Natural killer cell treated with Interleukin-12 subunit alpha and Interleukin-12 subunit beta and Interleukin-15 and Interleukin-18, amount 100 ng/mL, for 72 hours (primary cell): ENCODE measurements around the gene GOLGA1. TPM values are rescaled to one million over a fixed set of nuclear protein-coding genes. Genes with fewer than 3 reads are reported as not detected.
"Not testable (repeated sequence)": the region's sequence is repeated elsewhere in the genome, so short reads cannot be mapped to it uniquely, and the experiment has no call there.

Experiments used
- ATAC-seq, 2 donors: fragments of 150-1000 bp; cut with Tn5 transposase in 1 of 2; sonication (Bioruptor Pico), chemical (Tn5 transposase) in 1 of 2; 2 replicates each; pipeline ENCODE4 v1.10.0; 2021
- DNase-seq: peaks from one replicate; pipeline ENCODE4 v3.0.0; 2022; ENCODE audit warnings: low spot score
- H3K27ac Mint-ChIP-seq, 2 donors: 1 replicate in 1 of 2; 2 replicates in 1 of 2; pipeline ENCODE4 v1.8.0; 2022; ENCODE audit warnings: mixed read lengths in 2 of 2, mild to moderate bottlenecking in 1 of 2, moderate library complexity in 1 of 2
- H3K27me3 Mint-ChIP-seq, 2 donors: 1 replicate in 1 of 2; 2 replicates in 1 of 2; pipeline ENCODE4 v1.8.0; 2022; ENCODE audit warnings: mixed read lengths in 2 of 2
- H3K36me3 Mint-ChIP-seq: one replicate; pipeline ENCODE4 v1.8.0; 2022; ENCODE audit warnings: mixed read lengths
- H3K4me1 Mint-ChIP-seq, 2 donors: 1 replicate in 1 of 2; 2 replicates in 1 of 2; pipeline ENCODE4 v1.8.0; 2022; ENCODE audit warnings: low read depth in 2 of 2, mixed read lengths in 2 of 2, mild to moderate bottlenecking in 1 of 2
- H3K4me3 Mint-ChIP-seq: one replicate; pipeline ENCODE4 v1.8.0; 2022; ENCODE audit warnings: mixed read lengths
- H3K9me3 Mint-ChIP-seq: 2 replicates; pipeline ENCODE4 v1.8.0; 2022; ENCODE audit warnings: mixed read lengths
- total RNA-seq, 2 donors: library from RNA; stranded (reverse); gene quantifications; one replicate each; pipeline ENCODE4 v1.2.3, GENCODE V29; 2022

GOLGA1 gene, protein sequence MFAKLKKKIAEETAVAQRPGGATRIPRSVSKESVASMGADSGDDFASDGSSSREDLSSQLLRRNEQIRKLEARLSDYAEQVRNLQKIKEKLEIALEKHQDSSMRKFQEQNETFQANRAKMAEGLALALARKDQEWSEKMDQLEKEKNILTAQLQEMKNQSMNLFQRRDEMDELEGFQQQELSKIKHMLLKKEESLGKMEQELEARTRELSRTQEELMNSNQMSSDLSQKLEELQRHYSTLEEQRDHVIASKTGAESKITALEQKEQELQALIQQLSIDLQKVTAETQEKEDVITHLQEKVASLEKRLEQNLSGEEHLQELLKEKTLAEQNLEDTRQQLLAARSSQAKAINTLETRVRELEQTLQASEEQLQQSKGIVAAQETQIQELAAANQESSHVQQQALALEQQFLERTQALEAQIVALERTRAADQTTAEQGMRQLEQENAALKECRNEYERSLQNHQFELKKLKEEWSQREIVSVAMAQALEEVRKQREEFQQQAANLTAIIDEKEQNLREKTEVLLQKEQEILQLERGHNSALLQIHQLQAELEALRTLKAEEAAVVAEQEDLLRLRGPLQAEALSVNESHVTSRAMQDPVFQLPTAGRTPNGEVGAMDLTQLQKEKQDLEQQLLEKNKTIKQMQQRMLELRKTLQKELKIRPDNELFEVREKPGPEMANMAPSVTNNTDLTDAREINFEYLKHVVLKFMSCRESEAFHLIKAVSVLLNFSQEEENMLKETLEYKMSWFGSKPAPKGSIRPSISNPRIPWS
- 10 to 100 TPM; 22.1 to 22.6 TPM for total RNA-seq

DNA sequence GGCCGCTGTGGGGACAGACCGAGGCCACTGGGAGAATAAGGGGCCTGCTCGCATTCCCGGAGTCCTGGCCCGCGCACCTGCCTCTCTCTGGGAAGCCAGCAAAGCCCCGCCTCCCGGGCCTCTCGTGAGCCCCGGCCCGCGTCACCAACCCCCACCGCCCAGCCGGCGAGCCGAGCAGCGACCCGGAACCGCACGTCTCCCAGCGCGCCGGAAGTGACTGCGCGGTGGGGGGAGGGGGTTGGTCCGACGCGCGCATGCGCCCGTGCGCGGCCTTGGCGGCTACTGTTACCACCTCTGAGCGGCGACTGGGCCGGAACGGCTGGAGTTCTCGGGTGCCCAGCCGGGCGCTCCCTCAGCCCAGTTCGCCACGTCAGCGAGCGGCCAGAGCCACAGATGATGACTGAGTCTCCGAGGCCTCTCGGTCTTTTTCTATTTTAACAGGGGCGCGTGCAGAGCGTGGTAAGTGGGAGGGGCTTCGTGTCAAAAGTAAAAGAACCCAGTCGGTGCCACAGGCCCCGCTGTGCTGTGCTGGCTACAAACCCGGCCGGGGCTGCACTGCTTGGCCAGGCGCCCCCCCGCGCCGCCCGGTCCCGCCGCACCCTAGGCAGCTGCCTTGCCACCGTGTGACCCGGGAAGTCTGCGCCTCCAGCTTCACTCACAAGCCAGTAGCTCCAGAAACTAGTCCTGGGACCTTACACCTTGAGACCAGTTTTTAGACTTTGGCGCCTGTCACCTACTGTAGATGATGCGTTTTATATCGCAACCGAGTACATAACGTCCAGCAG lies at the start of gene GOLGA1:
Gene GOLGA1 (minus strand): TSS at position 190 of the 785 bp plus-strand sequence. CDS start 2,372 bp downstream, outside the sequence.
- peaks cover 9% of the 10 kb centered on the region for H3K36me3 Mint-ChIP-seq
- peak within 1 kb of the TSS; percentile 89 for H3K4me3 Mint-ChIP-seq
- ATAC-seq: peak; percentile 96 to 97
- DNase-seq: peak; percentile 96
- H3K27ac Mint-ChIP-seq: peak within 1 kb of the TSS; percentile 92 to 98
- no peaks in the 10 kb centered on the region for H3K27me3 Mint-ChIP-seq
- no peaks in the 10 kb centered on the region for H3K9me3 Mint-ChIP-seq
- peaks cover 23 to 30% of the 10 kb centered on the region in 2 donors for H3K4me1 Mint-ChIP-seq

DNA sequence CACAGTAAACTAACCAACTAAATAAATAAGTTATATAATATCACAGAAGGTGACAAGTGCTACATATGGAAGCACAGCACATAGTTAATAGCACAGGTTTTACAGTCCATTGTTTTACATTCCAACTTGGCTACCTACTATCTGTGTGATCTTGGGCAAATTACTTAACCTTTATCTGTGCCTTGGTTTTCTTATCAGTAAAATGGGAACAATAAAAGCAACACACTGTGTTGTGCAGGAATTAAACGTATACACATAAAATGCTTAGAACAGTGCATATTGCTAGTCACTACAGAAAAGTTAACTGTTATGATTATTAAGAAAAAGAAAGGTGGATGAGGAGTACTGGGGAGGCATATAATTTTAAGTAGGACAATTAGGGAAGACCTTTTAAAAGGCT lies 42.8 kb upstream of the GOLGA1 start:
- Mint-ChIP-seq H3K9me3 (no peaks in the 10 kb centered on the region), H3K27me3 (no peaks in the 10 kb centered on the region), H3K4me1 (no peaks in the 10 kb centered on the region), H3K4me3 (no peak overlapping the region), H3K36me3 (no peaks in the 10 kb centered on the region), H3K27ac (no peak overlapping the region)
- no peak for DNase-seq
- no peak for ATAC-seq

DNA sequence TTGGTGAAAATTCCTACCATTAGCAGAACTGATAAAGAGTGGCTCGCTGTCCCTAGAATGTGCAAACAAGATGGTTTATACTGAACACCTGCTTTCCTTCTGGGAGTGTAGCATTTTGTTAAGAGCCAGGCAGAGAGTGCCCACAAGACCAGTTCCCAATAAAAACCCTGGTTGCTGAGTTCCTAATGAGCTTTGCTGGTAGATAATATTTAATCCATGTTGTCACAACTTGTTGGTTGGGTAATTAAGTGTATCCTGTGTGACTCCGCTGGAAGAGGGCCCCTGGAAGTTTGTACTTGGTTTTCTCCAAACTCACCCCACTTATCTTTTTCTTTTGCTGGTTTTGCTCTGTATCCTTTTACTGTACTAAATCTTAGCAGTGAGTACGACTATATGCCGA lies 39.5 kb upstream of the GOLGA1 start:
- DNase-seq (no peak), ATAC-seq (no peak)
- Mint-ChIP-seq H3K4me3 (no peak overlapping the region), H3K9me3 (no peaks in the 10 kb centered on the region), H3K27me3 (no peaks in the 10 kb centered on the region), H3K27ac (no peak overlapping the region), H3K36me3 (no peaks in the 10 kb centered on the region), H3K4me1 (peaks cover 0 to 2% of the 10 kb centered on the region in 2 donors)

DNA sequence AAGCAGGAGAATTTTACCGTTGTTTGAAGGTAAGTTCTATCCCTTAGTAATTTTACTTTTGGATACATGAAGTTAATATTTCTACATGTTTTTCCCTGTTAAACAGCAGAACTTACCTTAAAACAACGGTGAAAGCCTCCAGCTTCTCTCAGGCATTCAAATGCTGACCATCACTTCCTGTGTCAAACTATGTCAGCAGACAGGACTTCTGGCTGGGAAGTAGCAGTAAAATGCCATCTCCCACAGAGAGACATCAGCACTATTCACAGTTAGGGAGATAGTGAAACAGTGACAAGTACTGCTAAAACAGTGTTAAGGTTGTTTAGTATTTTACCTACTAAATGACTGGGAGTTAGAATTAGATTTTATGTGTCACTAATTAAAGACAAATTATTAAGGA lies 34.2 kb upstream of the GOLGA1 start:
- Mint-ChIP-seq H3K27ac (peak overlapping the region; percentile 61 to 82), H3K9me3 (no peaks in the 10 kb centered on the region), H3K27me3 (no peaks in the 10 kb centered on the region), H3K36me3 (no peaks in the 10 kb centered on the region), H3K4me3 (no peak overlapping the region), H3K4me1 (peaks cover 9 to 10% of the 10 kb centered on the region in 2 donors)
- ATAC-seq: no peak
- DNase-seq: no peak

DNA sequence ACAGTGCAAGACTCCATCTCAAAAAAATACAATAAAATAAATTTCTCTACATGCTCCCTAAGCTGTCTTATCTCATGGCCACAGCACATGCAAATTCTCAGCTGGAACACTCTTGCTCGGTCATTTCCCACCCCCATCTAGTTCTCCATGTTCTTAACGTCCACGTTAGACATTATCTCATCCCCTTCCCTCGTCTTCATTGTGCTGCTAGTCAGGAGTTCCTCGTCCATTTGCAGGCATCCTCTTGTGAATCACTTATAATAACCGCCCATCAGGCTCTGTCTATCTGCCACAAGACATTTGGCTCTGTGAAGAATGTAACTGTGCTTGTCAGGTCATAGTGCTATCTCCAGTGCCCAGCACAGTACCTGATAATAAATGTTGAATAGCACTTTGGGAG lies 32.9 kb upstream of the GOLGA1 start:
- peaks cover 9 to 10% of the 10 kb centered on the region in 2 donors for H3K4me1 Mint-ChIP-seq
- DNase-seq: no peak
- H3K27me3 Mint-ChIP-seq: no peaks in the 10 kb centered on the region
- no peaks in the 10 kb centered on the region for H3K36me3 Mint-ChIP-seq
- H3K27ac Mint-ChIP-seq: no peak overlapping the region
- H3K9me3 Mint-ChIP-seq: no peaks in the 10 kb centered on the region
- H3K4me3 Mint-ChIP-seq: no peak overlapping the region
- no peak for ATAC-seq

DNA sequence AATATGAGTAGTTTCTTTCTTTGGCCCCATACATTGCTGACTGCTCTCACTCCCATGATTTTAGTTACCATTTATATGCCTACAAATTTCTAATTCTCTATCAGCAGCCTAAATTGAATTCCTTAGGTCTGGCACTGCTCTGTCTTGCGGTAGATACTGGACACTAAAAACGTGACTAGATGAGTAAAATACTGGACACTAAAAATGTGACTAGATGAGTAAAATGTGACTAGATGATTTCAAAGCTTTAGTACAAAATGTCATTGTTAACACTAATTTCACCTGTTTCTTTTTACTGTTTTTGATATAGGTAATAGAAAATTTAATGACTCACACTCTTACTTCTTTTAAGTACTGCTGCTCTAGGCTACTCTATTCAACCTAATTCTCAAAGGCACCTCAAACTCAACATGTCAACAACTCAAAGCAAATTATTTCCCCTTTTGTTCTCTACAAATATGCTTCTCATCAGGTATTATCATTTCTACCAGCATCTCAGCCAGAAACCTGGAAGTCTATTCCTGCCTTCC lies 31.4 kb upstream of the GOLGA1 start:
- Mint-ChIP-seq H3K4me3 (no peak overlapping the region), H3K36me3 (no peaks in the 10 kb centered on the region), H3K27ac (no peak overlapping the region), H3K9me3 (no peaks in the 10 kb centered on the region), H3K4me1 (peaks cover 9 to 10% of the 10 kb centered on the region in 2 donors), H3K27me3 (no peaks in the 10 kb centered on the region)
- ATAC-seq: no peak
- no peak for DNase-seq

DNA sequence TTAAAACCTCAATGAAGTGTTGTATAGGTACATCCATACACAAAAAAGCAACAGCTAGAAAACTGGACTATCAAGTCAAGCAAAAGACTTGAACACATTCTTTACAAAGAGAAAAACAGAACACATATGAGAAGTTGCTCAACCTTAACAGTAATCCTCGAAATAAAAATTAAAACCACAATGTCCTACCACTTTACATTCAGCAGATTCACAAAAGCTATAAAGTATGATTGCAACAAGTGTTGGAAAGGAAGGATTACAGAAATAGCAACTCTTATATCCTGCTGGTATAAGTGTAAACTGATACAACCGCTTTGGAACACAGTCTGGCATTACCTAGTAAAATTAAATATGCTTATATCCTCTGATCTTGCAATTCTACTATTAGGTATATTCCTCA lies 28.5 kb upstream of the GOLGA1 start:
- Mint-ChIP-seq H3K27ac (no peak overlapping the region), H3K9me3 (no peaks in the 10 kb centered on the region), H3K36me3 (no peaks in the 10 kb centered on the region), H3K4me1 (peaks cover 15 to 21% of the 10 kb centered on the region in 2 donors), H3K27me3 (no peaks in the 10 kb centered on the region), H3K4me3 (no peak overlapping the region)
- DNase-seq: no peak
- ATAC-seq: no peak

DNA sequence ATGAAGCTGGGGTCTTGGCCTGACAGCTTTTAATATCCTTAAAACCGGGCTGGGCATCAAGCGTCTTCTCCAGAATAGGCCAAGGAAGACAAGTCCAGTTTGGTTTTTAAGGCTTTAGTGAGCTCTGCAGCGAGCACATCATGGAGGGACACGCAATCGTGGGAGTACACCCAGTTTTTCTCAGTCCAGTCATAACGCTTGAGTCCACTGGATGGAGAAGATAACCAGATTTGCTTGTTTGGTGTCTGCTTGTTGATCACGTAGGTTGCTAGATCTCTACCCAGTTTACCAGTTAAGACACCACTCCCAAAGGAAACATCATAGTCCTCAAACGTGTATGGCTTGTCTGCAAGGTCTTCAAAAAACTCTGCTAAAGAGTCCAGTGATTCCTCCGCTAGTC lies 27.4 kb upstream of the GOLGA1 start:
- DNase-seq (no peak), ATAC-seq (no peak)
- no peaks in the 10 kb centered on the region for H3K9me3 Mint-ChIP-seq
- peak overlapping the region in 1 of 2 donors; percentile 27 for H3K27ac Mint-ChIP-seq
- H3K4me1 Mint-ChIP-seq: peaks cover 14 to 24% of the 10 kb centered on the region in 2 donors
- no peaks in the 10 kb centered on the region for H3K27me3 Mint-ChIP-seq
- H3K4me3 Mint-ChIP-seq: no peak overlapping the region
- no peaks in the 10 kb centered on the region for H3K36me3 Mint-ChIP-seq

DNA sequence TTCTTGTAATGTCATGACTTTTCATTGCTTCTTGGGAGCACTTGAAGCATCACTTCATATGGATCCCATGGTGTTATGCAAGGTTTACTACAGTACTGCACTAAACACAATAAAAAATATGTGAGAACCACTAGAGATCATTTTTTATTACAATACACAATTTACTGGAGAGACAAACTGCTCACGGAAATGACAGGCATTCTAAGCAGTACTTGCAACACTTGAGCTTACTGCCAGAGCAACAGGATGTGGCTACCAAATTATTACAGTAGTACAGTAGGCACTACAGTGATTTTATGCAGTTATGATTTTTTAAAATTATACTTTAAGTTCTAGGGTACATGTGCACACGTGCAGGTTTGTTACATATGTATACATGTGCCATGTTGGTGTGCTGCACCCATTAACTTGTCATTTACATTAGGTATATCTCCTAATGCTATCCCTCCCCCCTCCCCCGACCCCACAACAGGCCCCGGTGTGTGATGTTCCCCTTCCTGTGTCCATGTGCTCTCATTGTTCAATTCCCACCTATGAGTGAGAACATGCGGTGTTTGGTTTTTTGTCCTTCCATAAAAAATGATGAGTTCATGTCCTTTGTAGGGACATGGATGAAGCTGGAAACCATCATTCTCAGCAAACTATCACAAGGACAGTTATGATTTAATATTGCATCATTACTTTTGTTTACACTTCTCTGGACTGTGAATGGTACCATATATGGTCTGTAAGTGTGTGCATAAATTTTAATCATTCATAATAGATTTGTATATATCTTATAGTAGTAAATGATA lies 25.1 kb upstream of the GOLGA1 start:
- Mint-ChIP-seq H3K4me1 (peaks cover 12 to 24% of the 10 kb centered on the region in 2 donors), H3K27ac (peak overlapping the region; percentile 88 to 92), H3K4me3 (peak overlapping the region; percentile 69)
- H3K27me3 Mint-ChIP-seq, H3K9me3 Mint-ChIP-seq, H3K36me3 Mint-ChIP-seq: not testable (repeated sequence)
- peak; percentile 63 for DNase-seq
- ATAC-seq: peak; percentile 90 to 91

DNA sequence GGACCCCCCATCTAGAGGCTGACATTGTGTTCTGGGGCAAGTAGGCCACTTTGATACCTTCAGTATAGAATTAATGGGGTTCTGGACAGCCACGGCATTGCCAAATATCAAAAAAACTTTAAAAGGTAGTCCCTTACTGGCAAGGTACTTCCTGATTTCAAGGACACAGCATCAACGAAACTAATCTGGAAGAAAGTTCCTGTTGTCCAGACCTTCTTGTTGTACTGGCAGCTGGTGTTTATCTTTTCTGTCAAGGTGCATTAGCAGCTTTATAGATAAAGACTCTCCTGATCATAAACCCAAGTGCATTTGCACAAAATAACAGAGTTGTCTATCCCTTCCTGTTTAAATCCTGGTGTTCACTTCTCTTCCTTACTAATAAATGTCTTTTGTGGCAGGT lies 23.7 kb upstream of the GOLGA1 start:
- DNase-seq: no peak
- Mint-ChIP-seq H3K4me3 (no peak overlapping the region), H3K27ac (peak overlapping the region; percentile 88 to 92), H3K27me3 (no peaks in the 10 kb centered on the region), H3K9me3 (no peaks in the 10 kb centered on the region), H3K36me3 (no peaks in the 10 kb centered on the region), H3K4me1 (peaks cover 12 to 24% of the 10 kb centered on the region in 2 donors)
- no peak for ATAC-seq

DNA sequence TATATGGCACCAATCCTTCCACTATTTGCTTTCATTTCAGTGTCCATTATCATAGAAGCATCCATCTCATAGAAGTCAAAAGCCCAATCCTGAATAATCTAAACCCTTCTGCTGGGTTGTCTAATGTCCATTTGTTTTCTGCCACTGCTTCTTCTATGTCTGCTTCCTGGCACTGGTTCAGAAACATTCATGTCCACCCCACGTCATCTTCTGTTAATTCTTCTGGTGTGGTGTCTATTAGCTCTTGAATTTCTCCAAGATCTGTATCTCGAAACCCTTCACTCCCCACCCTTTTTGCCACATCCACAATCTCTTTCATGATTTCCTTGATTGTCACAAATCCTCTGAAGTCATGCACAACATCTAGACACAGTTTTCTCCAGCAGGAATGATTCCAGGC lies 23.2 kb upstream of the GOLGA1 start:
- no peak overlapping the region for H3K4me3 Mint-ChIP-seq
- no peak for DNase-seq
- H3K27ac Mint-ChIP-seq: peak overlapping the region; percentile 88 to 92
- no peak for ATAC-seq
- no peaks in the 10 kb centered on the region for H3K9me3 Mint-ChIP-seq
- H3K4me1 Mint-ChIP-seq: peaks cover 12 to 24% of the 10 kb centered on the region in 2 donors
- H3K27me3 Mint-ChIP-seq: no peaks in the 10 kb centered on the region
- no peaks in the 10 kb centered on the region for H3K36me3 Mint-ChIP-seq

DNA sequence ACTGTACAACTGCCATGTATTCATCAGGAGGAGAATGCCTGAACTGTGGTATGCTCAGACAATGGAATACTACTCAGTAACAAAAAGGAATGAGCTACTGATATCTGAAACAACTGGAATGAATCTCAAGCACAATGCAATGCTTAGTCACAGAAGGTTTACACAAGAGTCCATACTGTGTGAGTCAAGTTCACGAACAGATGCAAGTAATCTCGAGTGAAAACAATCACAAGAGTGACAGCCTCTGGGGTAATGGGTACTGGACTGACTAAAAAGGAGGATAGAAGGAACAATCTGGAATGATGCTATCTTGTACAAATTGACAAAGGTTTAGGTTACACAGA lies 19.5 kb upstream of the GOLGA1 start:
- ATAC-seq: no peak
- no peak overlapping the region for H3K4me3 Mint-ChIP-seq
- H3K36me3 Mint-ChIP-seq: no peaks in the 10 kb centered on the region
- DNase-seq: no peak
- H3K4me1 Mint-ChIP-seq: peaks cover 5 to 14% of the 10 kb centered on the region in 2 donors
- H3K9me3 Mint-ChIP-seq: no peaks in the 10 kb centered on the region
- H3K27ac Mint-ChIP-seq: no peak overlapping the region
- H3K27me3 Mint-ChIP-seq: no peaks in the 10 kb centered on the region
